KOPT-K1 (cell line): Measurements from ENCODE around the gene ZFP37.

Source experiments
- H3K27ac ChIP-seq: fragments of 200-600 bp; sonication (generic); 2 replicates; pipeline ENCODE4 v1.5.1; 2016; ENCODE audit warnings: antibody characterized with exemption, mild to moderate bottlenecking, low read depth, low read length; ENCODE audit not compliant: poor library complexity, severe bottlenecking
- H3K36me3 ChIP-seq: fragments of 200-600 bp; sonication (generic); 2 replicates; pipeline ENCODE4 v1.5.1; 2017; ENCODE audit warnings: antibody characterized with exemption, mild to moderate bottlenecking, low read length, moderate library complexity; ENCODE audit not compliant: insufficient read depth
- H3K9me3 ChIP-seq: fragments of 200-600 bp; sonication (generic); 2 replicates; pipeline ENCODE4 v1.5.1; 2017; ENCODE audit warnings: antibody characterized with exemption, low read length, mild to moderate bottlenecking; ENCODE audit not compliant: insufficient read depth, poor library complexity, severe bottlenecking

The ZFP37 gene

DNA sequence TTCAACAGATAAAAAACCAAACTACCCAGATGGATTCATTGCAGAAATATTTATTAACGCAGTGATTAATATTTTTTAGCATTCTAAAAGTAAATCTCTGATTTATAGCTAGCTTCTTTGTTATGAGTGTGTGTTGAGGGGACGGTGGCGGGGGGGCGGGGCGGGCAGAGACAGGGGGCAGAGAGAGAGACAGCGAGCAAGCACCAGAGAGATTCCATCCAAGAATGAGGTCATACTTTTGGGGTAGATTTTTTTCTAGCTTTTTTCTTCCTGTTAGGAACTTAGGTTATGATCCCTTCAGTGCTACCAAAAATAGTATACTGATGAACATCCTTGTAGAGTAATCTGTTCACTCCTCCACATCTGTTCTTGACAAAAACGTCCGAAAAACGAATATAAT, 44.0 kb downstream of the ZFP37 start:
- Histone ChIP-seq H3K36me3 (no peaks in the 10 kb centered on the region), H3K27ac (no peak overlapping the region), H3K9me3 (peaks cover 1% of the 10 kb centered on the region)

DNA sequence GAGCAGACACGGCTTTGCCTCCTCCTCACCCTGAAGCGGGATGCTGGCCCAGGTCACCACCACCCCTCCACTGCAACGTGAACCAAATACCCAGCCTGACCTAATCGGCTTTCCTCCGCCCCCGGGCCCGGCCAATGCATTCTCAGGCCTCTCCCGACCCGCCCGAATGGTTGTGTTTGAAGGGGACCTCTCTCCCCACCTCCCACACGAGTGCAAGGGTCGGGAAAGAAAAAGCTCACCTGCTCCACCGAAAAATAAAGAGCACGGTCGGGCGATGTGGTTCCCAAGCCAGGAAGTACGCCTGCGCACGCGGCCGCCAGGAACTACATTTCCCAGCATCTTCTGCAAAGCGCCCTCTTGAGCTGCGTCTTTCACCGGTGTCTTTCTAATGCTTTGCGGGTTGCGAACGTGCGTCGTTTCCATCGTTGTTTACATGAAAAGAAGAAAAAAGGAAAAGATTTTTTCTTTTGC, 44.6 kb downstream of the ZFP37 start, which contains the start of gene ZNF883:
Gene ZNF883 (minus strand): TSS at position 282 of the 471 bp plus-strand sequence.
- no peak within 1 kb of the TSS for H3K27ac ChIP-seq
- no peaks in the 10 kb centered on the region for H3K36me3 ChIP-seq
- no peaks in the 10 kb centered on the region for H3K9me3 ChIP-seq

DNA sequence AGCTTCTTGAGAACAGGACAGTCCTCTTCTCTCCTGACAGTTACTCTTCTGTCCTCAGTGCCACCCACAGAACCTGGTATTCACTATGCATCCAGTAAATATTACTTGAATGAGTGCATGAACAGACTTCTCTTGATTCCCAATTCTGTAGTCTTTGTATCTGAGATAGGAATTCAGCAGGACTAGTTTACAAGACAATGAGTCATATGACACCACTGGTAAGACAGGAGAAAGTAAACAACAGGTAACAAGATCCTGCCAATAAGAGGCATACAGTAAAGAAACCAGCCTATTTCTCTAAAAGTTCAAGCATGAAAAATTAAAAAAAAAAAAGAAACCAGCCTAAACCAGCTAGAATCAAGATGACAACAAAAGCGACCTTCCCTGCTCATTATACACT, 50.7 kb downstream of the ZFP37 start:
- Histone ChIP-seq H3K9me3 (no peaks in the 10 kb centered on the region), H3K36me3 (no peaks in the 10 kb centered on the region), H3K27ac (no peak overlapping the region)

DNA sequence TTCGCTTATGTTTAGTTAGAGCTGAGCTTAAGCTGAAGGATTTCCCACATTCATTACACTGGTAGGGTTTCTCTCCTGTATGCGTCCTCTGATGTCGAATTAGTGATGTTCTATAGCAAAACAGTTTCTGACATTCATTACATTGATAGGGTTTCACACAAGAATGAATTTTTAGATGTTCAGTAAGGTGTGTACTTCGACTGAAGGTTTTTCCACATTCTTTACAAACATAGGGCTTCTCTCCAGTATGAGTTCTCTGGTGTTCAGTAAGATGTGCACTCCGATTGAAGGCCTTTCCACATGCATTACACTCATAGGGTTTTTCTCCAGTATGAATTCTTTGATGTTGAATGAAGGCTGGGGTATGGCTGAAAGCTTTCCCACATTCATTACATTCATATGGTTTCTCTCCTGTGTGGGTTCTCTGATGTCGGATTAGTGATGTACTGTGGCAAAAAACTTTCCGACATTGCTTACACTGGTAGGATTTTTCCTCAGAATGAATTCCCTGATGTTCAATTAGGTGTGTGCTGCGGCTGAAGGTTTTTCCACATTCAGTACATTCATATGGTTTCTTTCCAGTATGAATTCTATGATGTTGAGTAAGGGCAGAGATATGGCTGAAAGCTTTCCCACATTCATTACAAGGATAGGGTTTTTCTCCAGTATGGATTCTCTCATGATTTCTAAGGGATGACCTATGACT, 59.1 kb downstream of the ZFP37 start:
- Histone ChIP-seq H3K9me3 (peaks cover 56% of the 10 kb centered on the region), H3K36me3 (no peaks in the 10 kb centered on the region), H3K27ac (no peak overlapping the region)
